NCI-H2107 treated with DMSO at 0.1 percent for 48 hours (cell line): ENCODE measurements around the gene ZNF765.
"Not testable (repeated sequence)": the region's sequence is repeated elsewhere in the genome, so short reads cannot be mapped to it uniquely, and the experiment has no call there.

Experiments used
- DNase-seq: peaks from one replicate; lab custom pipeline; 2025; ENCODE audit not compliant: unreplicated experiment; lab: John Stamatoyannopoulos, UW

The ZNF765 gene

GRCh38 chr19:53475470-53475869 is 80.5 kb downstream of the ZNF765 start:
- DNase-seq: not testable (repeated sequence)
